HepG2 (cell line): ENCODE data around the gene RIPOR3. TPM values are rescaled to one million over a fixed set of nuclear protein-coding genes. Genes with fewer than 3 reads are reported as not detected.

ENCODE experiments used
- ADNP ChIP-seq: sonication (generic); formaldehyde crosslinking; IDR thresholded peaks from 2 replicates; pipeline ENCODE4 v1.4.0; 2020; ENCODE audit warnings: missing genetic modification reagents
- ARID2 ChIP-seq: sonication (generic); formaldehyde crosslinking; IDR thresholded peaks from 2 replicates; pipeline ENCODE4 v1.8.1; 2022; ENCODE audit warnings: mild to moderate bottlenecking, missing genetic modification reagents, borderline replicate concordance
- CC2D1A ChIP-seq: sonication (generic); formaldehyde crosslinking; IDR thresholded peaks from 2 replicates; pipeline ENCODE4 v1.8.1; 2023; ENCODE audit warnings: mild to moderate bottlenecking, missing genetic modification reagents
- GFI1 ChIP-seq: sonication (generic); formaldehyde crosslinking; IDR thresholded peaks from 2 replicates; pipeline ENCODE4 v1.5.0; 2020; ENCODE audit warnings: missing genetic modification reagents, mild to moderate bottlenecking, borderline replicate concordance
- HNF4A ChIP-seq: sonication (generic); formaldehyde crosslinking; IDR thresholded peaks from 2 replicates; pipeline ENCODE4 v1.4.0; 2020; ENCODE audit warnings: missing genetic modification reagents
- MEIS2 ChIP-seq: sonication (generic); formaldehyde crosslinking; IDR thresholded peaks from 2 replicates; pipeline ENCODE4 v1.9.0; 2021; ENCODE audit warnings: mild to moderate bottlenecking, missing genetic modification reagents
- SIX4 ChIP-seq: sonication (generic); formaldehyde crosslinking; IDR thresholded peaks from 2 replicates; pipeline ENCODE4 v1.4.0; 2020; ENCODE audit warnings: missing genetic modification reagents
- SP140L ChIP-seq: sonication (generic); formaldehyde crosslinking; IDR thresholded peaks from 2 replicates; pipeline ENCODE4 v1.4.0; 2020; ENCODE audit warnings: missing genetic modification reagents, borderline replicate concordance
- SRSF4 ChIP-seq: fragments of 200-400 bp; formaldehyde crosslinking; IDR thresholded peaks from one replicate; pipeline ENCODE4 v1.6.1; 2018; ENCODE audit warnings: mild to moderate bottlenecking, low read depth, low read length, moderate library complexity; ENCODE audit not compliant: poor library complexity, severe bottlenecking
- TOE1 ChIP-seq: sonication (generic); formaldehyde crosslinking; IDR thresholded peaks from 2 replicates; pipeline ENCODE4 v1.4.0; 2020; ENCODE audit warnings: mild to moderate bottlenecking, missing genetic modification reagents
- ZNF33B ChIP-seq: sonication (generic); formaldehyde crosslinking; IDR thresholded peaks from 2 replicates; pipeline ENCODE4 v1.5.1; 2020; ENCODE audit warnings: mild to moderate bottlenecking, missing genetic modification reagents
- ZNF550 ChIP-seq: sonication (generic); formaldehyde crosslinking; IDR thresholded peaks from 2 replicates; pipeline ENCODE4 v1.4.0; 2020; ENCODE audit warnings: mild to moderate bottlenecking, missing genetic modification reagents, borderline replicate concordance
- ZNF646 ChIP-seq: sonication (generic); formaldehyde crosslinking; IDR thresholded peaks from 2 replicates; pipeline ENCODE4 v1.9.0; 2021; ENCODE audit warnings: mild to moderate bottlenecking, missing genetic modification reagents
- ZNF709 ChIP-seq: sonication (generic); formaldehyde crosslinking; IDR thresholded peaks from 2 replicates; pipeline ENCODE4 v1.5.0; 2020; ENCODE audit warnings: mild to moderate bottlenecking, missing genetic modification reagents
- ZNF749 ChIP-seq: sonication (generic); formaldehyde crosslinking; IDR thresholded peaks from 2 replicates; pipeline ENCODE4 v1.8.0; 2022; ENCODE audit warnings: mild to moderate bottlenecking, missing genetic modification reagents, moderate library complexity, borderline replicate concordance
- polyA plus RNA-seq, 8 experiments: library from polyadenylated mRNA; depleted of rRNA in 3 of 8; stranded (reverse) in 7 of 8; unstranded in 1 of 8; fragments of >200 nt; fragmentation: Illumina TruSeq in 4 of 8; extraction: Trizol in 4 of 8; gene quantifications; 2 replicates each; pipeline versions ENCODE4 v1.2.1 to v1.2.3, GENCODE V29; 2011 to 2016; ENCODE audit warnings: low read depth in 4 of 8, missing spikeins in 1 of 8, mixed read lengths in 1 of 8; ENCODE audit not compliant: insufficient read depth in 1 of 8
- total RNA-seq, 5 experiments: library from RNA; depleted of rRNA; stranded (reverse); fragments of >200 nt; fragmentation: Illumina TruSeq; extraction: Trizol; gene quantifications; 2 replicates each; pipeline ENCODE4 v1.2.3, GENCODE V29; 2016; ENCODE audit warnings: low read depth in 1 of 5
- TF ChIP-seq, protein P1 (sequence below): sonication (generic); formaldehyde crosslinking; IDR thresholded peaks from 2 replicates; pipeline ENCODE4 v1.4.0; 2020; ENCODE audit warnings: mild to moderate bottlenecking, missing genetic modification reagents
- TF ChIP-seq, protein P2 (sequence below): sonication (generic); formaldehyde crosslinking; IDR thresholded peaks from 2 replicates; pipeline ENCODE4 v1.5.1; 2020; ENCODE audit warnings: mild to moderate bottlenecking, missing genetic modification reagents

Gene RIPOR3
- total and polyA plus RNA-seq, 2 of the 13 experiments (the other 11 are each of a cell fraction or from before 2014, with no cell fraction given) = 0.18 TPM; not detected in 1

GRCh38 chr20:50731055-50731929 lies 40.0 kb upstream of the RIPOR3 start, which contains the start of gene PARD6B (continued):
- TF ChIP-seq ZNF646 (CRISPR knock-in tag) (no peak), CC2D1A (CRISPR knock-in tag) (no peak), TOE1 (CRISPR knock-in tag) (no peak; the same call in 1 of the 2 replicates), ZNF33B (CRISPR knock-in tag) (peak; percentile 74; the same call in 1 of the 2 replicates), ZNF709 (peak; percentile 98), ZNF550 (CRISPR knock-in tag) (peak; percentile 65; the same call in 1 of the 2 replicates), SRSF4 (no peak), SIX4 (CRISPR knock-in tag) (no peak; the same call in 1 of the 2 replicates), GFI1 (CRISPR knock-in tag) (peak; percentile 90; the same call in 1 of the 2 replicates), HNF4A (no peak), SP140L (CRISPR knock-in tag) (no peak), ARID2 (CRISPR knock-in tag) (no peak; the same call in 1 of the 2 replicates), ZNF749 (CRISPR knock-in tag) (no peak), MEIS2 (CRISPR knock-in tag) (peak; percentile 75), ADNP (CRISPR knock-in tag) (0 out of 2 replicates have a peak, but pooled peaks have one; percentile 9)
- TF ChIP-seq, protein P1, sequence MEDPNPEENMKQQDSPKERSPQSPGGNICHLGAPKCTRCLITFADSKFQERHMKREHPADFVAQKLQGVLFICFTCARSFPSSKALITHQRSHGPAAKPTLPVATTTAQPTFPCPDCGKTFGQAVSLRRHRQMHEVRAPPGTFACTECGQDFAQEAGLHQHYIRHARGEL (CRISPR knock-in tag) = no peak
- TF ChIP-seq, protein P2, sequence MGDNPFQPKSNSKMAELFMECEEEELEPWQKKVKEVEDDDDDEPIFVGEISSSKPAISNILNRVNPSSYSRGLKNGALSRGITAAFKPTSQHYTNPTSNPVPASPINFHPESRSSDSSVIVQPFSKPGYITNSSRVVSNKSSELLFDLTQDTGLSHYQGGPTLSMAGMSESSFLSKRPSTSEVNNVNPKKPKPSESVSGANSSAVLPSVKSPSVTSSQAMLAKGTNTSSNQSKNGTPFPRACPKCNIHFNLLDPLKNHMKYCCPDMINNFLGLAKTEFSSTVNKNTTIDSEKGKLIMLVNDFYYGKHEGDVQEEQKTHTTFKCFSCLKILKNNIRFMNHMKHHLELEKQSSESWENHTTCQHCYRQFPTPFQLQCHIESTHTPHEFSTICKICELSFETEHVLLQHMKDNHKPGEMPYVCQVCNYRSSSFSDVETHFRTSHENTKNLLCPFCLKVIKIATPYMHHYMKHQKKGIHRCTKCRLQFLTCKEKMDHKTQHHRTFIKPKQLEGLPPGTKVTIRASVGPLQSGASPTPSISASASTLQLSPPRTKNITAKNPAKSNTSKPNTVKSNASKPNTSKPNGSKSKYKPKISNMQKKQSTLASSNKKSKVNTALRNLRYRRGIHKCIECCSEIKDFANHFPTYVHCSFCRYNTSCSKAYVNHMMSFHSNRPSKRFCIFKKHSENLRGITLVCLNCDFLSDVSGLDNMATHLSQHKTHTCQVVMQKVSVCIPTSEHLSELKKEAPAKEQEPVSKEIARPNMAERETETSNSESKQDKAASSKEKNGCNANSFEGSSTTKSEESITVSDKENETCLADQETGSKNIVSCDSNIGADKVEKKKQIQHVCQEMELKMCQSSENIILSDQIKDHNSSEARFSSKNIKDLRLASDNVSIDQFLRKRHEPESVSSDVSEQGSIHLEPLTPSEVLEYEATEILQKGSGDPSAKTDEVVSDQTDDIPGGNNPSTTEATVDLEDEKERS (CRISPR knock-in tag) = no peak
